NCI-H187 treated with DMSO at 0.1 percent for 48 hours (cell line): ENCODE data around the gene TUBAL3.

Source experiments
- DNase-seq: peaks from one replicate; lab custom pipeline; 2025; lab: John Stamatoyannopoulos, UW

TUBAL3 gene

GRCh38 chr10:5404208-5405041 is at the start of gene TUBAL3:
TUBAL3 (minus strand) TSS chr10:5404828; CDS start chr10:5404792, 36 bp downstream.
- no peak for DNase-seq

DNA sequence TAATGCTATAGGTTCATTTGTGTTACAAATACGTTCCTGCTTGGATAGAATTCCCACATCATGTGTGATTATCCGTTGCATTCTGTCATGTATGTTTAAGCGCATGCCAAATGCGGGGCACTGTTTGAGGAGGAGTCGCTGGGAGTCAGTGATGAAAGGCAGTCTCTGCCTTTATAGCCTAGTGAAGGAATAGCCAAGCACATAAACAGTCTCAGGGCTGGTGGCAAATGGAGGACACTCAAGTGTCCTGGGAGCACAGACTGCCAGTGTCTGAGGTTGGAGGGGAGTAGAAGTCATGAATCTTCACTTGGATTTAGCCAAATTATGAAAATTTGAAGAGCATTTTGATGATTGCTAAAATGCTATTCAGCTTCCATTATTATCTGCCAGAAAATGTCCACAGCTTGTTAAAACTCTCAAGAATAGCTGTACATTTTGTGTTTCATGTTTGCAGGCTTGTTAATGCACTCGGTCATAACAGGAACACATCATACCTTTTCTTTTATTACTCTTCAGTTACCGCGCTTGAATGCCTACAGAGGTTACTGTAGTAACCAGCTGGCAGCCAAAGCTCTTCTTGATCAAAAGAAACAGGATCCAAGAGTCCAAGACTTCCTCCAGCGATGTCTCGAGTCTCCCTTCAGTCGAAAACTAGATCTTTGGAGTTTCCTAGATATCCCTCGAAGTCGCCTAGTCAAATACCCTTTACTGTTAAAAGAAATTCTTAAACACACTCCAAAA is 49.3 kb upstream of the TUBAL3 start:
- no peak for DNase-seq

DNA sequence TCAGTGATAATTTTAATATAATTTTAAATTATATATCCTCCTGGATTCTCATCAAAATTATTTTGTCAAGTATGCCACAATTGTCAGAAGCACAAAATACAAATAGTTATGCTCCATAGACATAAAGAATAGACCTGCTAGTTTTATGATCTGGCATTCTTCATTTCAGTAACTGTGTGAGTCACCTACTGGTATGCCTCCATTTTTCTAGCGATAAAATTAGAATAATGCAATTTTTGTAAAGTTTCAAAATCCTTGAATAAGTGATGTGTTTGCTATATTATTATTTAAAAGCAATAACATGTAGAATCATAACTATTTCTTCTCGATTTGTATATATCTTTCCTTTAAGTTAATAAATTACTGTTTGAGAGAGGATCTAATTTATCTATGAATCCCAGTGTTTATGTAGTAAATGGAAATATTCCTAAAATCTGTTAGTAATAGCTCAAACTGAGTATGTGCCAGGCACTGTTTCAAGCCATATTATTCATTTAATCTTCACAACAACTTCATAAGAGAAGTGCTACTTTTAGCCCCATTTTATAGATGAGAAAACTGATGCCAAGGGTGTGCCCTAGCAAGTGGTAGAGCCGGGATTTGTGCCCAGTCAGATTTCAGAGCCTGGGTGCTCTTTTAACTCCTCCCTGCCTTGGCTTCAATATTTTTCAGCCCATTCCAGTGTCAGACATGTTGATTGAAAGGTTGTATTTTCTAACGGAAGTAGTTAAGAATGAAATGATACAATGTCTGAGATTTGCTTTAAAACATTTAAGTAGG is 46.2 kb upstream of the TUBAL3 start:
- no peak for DNase-seq

- no peak for DNase-seq
Measured at GRCh38 chr10:5449823-5450222, 45.2 kb upstream of the TUBAL3 start.

DNA sequence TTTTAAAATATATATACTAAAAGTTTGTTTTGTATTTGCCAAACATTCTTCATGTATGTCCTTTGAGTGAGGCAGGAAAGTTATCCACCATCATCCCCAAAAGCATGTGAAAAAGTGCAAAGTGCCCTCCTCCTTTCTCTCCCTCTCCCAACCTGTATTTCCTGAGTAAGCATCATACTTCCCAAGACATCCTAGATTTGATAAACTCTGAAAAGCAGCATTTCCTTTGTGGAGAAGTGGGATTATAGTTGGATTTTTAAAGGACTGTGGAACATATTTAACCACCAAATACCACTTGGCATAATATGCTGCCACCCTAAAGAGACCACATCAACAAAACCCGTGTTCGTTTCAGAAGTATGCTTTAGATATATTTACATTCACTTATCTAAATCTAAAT is 44.6 kb upstream of the TUBAL3 start:
- DNase-seq: no peak

GRCh38 chr10:5448333-5449001 is 43.8 kb upstream of the TUBAL3 start:
- DNase-seq: no peak

GRCh38 chr10:5447611-5448071 is 43.0 kb upstream of the TUBAL3 start:
- no peak for DNase-seq

DNA sequence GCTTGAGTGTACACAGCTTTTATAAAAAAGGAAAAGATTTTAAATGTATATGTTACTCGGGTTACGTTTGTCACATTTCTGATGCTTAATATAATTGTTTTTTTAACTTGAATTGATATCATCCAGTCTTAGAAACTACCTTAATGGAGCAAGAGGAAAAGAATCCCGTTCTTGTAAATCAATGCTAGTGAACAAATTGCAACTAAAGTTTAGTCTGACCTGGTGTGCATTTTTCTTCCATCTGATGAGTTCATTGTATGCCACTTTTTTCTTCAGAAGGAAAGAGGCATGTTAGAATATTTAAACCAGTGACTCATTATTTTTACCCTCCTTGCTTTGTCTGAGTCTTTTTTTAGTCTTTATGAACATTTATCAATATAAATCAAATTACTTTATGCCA is 42.4 kb upstream of the TUBAL3 start:
- DNase-seq: no peak

GRCh38 chr10:5446390-5446926 is 41.8 kb upstream of the TUBAL3 start:
- DNase-seq: no peak

GRCh38 chr10:5445006-5445405 is 40.4 kb upstream of the TUBAL3 start:
- no peak for DNase-seq

DNA sequence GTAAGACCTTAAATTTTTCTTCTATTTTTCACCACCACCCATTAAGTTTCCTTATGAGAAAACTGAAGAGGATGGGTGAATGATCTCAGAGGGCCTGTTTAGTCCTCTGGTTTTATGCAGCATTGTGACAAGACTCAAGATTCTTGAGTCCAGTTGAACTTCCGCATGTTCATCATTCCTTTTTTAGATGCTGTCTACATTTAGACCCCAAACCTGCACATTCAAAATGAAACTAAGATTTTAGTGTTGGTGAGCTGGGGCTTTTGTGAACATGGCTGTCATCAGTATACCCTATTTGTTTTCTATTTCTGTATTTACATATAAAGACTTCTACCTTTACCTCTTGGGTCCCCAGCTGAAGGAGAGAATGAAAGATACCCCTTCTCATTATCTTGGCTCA is 38.8 kb upstream of the TUBAL3 start:
- DNase-seq: no peak

GRCh38 chr10:5442990-5443370 is 38.4 kb upstream of the TUBAL3 start:
- DNase-seq: no peak

DNA sequence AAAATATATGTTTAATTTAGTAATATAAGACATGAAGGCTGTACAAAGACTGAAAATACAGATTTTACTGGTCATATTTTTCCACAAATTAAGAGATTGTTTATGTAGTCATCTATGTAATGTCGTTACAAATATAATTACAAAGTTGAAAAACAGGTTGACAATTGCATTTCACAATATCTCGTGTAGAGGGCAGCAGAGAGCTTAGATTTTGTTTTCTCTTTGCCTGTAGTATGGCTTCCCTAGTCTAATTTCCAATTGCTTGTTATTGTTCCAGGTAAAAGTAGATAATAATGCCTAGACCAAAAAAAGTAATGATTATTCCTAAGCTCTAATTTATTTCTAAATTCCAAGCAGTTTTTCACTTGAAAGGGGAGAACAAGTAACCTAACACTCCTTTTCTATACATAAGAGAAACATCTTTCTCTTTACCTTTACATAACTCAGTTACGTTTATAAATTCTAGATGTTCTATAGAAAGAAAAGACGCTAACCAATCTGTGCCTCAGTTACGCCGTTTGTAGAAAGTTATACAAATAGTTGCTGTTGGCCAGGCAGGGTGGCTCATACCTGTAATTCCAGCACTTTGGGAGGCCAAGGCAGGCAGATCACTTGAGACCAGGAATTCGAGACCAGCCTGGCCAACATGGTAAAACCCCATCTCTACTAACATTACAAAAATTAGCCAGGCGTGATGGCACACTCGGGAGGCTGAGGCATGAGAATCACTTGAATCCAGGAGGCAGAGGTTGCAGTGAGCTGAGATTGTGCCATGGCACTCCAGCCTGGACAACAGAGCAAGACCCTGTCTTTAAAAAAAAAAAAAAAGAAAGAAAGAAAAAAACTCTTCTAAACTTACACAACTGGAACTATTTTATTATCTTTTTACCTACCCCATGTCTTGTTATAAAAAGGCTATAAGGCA is 37.7 kb upstream of the TUBAL3 start:
- no peak for DNase-seq

DNA sequence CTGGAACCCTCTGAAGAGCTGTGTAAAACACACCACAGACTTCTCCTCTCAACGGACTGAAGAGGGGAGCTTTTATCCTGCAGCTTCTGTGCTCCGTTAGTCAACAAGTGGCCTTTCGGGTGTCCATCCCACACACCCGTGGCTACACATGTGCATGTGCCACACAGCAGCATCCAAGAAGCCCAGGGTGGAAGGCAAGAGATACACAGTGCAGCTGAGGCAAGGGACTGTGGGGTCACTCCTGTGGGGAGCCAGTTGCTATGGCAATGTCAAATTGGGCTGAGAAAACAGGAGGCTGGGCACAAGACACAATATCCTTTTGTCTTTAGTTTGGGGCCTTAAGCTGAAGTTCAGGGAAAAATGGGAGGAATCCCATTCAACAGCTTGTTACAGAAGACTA is 36.5 kb upstream of the TUBAL3 start:
- DNase-seq: no peak

GRCh38 chr10:5440206-5440605 is 35.6 kb upstream of the TUBAL3 start:
- no peak for DNase-seq

DNA sequence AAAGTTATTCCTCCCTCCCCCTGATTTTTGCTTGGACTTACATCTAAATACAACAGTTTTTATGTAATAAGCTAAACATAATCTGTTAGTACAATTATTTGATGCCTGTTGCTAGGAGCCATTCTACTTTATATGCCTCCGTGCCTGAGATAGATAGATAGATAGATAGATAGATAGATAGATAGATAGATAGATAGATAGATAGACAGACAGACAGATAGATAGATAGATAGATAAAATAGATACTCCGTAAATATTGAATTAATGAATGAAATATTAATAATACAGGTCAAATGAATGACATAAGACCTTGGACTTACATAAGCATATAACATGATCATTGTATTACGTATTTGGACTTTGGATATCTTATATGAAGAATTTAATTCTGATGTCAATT is 30.7 kb upstream of the TUBAL3 start:
- DNase-seq: no peak

- no peak for DNase-seq
Measured at GRCh38 chr10:5434017-5434753, 29.6 kb upstream of the TUBAL3 start.

- DNase-seq: no peak
Measured at GRCh38 chr10:5433182-5433581, 28.6 kb upstream of the TUBAL3 start.

- DNase-seq: no peak
Measured at GRCh38 chr10:5428133-5428532, 23.5 kb upstream of the TUBAL3 start.

DNA sequence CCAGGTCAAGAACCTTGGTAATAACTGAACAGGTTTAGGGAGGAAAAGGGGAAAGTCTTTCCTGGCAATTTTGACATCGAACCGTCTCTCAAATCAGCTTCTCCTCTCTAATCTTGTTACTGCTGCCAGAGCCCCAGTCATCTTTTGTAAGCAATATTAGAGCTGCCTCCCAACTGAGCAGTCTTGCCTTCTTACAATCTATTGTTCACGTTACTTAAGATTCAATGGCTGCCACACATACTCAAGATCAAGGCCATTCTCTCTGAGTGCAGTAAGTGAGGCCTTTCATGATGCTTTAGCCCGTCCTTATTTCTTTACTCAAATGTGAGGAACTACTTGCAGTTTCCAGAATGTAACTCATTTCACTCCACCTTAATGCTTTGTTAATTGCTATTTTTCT is 20.1 kb upstream of the TUBAL3 start:
- no peak for DNase-seq
